SK-N-DZ (cell line): Measurements from ENCODE around the gene LMAN1.

Experiments
- DNase-seq: peaks from one replicate; pipeline ENCODE4 v3.0.0-alpha.2; 2015; ENCODE audit warnings: low spot score

LMAN1 gene

GRCh38 chr18:59305295-59305694, 53.8 kb downstream of the LMAN1 start:
- DNase-seq, result no peak

GRCh38 chr18:59303656-59304195, 55.3 kb downstream of the LMAN1 start:
- DNase-seq, result peak; percentile 11

GRCh38 chr18:59303006-59303405, 56.1 kb downstream of the LMAN1 start:
- no peak for DNase-seq

- DNase-seq, result no peak
These were observed 57.1 kb downstream of the LMAN1 start for GRCh38 chr18:59301929-59302328.

GRCh38 chr18:59300676-59301285, 58.3 kb downstream of the LMAN1 start:
- DNase-seq, result no peak

- no peak for DNase-seq
These were observed 60.2 kb downstream of the LMAN1 start for GRCh38 chr18:59298871-59299270.

GRCh38 chr18:59293317-59293716, 65.7 kb downstream of the LMAN1 start:
- no peak for DNase-seq

- DNase-seq, result no peak
These were observed 72.7 kb downstream of the LMAN1 start for GRCh38 chr18:59286341-59286740.

GRCh38 chr18:59282341-59282740, 76.7 kb downstream of the LMAN1 start:
- DNase-seq, result no peak

GRCh38 chr18:59279722-59280121, 79.3 kb downstream of the LMAN1 start:
- DNase-seq, result no peak

GRCh38 chr18:59279193-59279592, 79.9 kb downstream of the LMAN1 start:
- DNase-seq, result no peak

GRCh38 chr18:59278793-59279192, 80.3 kb downstream of the LMAN1 start:
- DNase-seq, result no peak
